GM21576 (cell line): ENCODE results near the gene SNX30.

Experiments
- ATAC-seq: cut with Tn5 transposase; IDR thresholded peaks from one replicate; pipeline ENCODE4 v1.9.1; 2021; ENCODE audit warnings: mild to moderate bottlenecking, moderate library complexity; ENCODE audit not compliant: unreplicated experiment

The SNX30 gene

DNA sequence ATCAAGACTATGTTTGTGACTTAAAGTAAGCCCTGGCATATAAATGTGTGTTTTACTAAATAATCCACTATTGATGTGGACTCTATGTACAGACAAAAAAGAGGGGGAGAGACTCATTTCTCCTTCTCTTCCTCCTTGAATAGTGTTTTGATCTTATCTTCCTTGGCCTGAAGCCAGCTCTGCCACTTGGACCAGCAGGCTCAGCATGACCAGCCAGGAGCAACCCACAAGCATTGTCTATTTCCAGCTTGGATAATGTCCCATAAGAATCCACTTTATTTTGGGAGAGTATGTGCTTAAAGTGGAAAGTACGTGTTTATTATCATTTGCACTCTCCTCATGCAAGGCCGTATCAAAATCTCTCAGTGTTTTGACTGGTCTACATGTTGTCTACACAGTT is 164.0 kb downstream of the SNX30 start:
- ATAC-seq = no peak

DNA sequence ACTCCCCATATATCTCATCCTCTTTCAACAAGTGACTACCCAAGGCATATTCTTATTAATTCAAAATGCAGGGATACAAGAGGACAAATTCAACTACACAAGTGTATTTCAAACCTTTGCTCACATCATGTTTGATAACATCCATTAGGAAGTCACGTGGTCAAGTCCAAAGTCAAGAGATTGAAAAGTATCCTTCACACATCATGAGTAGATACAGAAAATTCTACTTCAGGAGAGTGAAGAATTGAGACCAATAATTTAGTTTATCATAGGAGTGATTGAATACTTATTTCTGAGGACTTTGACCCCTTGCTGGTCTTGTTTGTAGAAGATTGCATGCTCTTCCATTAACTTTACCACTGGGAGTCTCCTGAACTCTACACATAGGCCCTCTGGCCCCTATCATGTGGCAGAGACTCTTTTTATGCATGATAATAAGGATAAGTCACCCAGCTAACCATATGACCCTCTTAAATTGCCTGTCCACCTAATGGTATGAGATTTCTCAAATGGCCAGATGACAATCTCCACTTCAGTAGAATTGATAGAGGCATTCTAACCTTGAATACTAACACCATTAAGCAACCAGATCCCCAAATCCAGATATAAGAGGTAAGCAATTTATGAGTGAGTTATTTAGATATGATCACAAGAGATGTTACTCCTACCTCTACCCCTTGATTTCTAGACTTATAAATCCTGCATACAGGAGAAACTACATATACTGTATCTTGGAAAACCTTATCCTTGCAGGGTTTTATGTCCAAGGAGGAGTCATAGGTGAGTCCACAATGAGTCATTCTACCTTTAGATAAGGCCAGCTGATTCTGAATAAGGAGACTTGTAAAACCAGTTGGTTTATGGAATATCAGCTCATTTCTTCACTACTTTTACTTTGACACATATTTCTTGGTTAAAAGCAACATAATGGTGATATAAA is 166.8 kb downstream of the SNX30 start:
- ATAC-seq = no peak

DNA sequence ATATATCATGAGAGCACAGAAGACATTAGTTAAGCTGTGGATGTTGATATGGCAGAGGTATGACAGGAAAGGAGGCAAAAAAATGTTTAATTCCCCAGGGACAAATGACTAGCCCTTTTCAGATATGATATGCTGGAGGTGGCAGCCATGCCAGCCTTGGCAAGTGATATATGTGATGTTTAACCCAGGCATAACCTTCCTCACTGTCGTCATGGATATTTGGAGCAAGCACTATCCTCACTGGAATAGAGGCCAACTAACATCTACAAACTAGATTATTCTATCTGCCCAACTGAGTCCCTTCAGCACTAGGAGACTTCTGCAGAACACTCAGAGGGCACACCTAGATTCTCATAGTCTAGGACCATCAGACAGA is 167.4 kb downstream of the SNX30 start:
- no peak for ATAC-seq

DNA sequence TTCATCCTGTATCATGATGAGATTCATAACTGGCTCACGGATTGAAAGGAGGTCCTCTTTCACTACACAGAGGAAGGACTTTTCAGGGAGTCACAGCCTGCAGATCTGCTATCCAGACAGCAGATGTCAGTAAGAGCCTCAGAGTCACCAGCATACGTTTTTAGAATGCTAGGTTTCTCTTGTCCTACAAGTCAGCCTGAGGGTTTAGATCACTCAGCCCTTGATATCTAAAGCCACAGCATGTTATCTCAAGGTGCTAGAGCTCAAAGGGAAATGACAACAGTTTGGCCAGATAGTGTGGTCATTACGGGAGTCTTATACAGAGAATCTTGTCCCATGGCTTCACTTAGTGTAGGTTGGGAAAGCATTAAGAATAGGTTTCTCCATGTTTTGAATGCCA is 171.0 kb downstream of the SNX30 start:
- no peak for ATAC-seq
